AG04449 (cell line): ENCODE measurements around the gene ZIC5.

Experiments
- CTCF ChIA-PET: fragments of 350-600 bp; formaldehyde crosslinking; extraction: SDS; loops from one replicate; lab custom pipeline; 2021; ENCODE audit warnings: antibody characterized with exemption; lab: Yijun Ruan, JAX
- POLR2A ChIA-PET: fragments of 400-600, 350-600 bp; formaldehyde crosslinking; extraction: SDS; loops from one replicate; lab custom pipeline; 2020; ENCODE audit warnings: antibody characterized with exemption, inconsistent platforms; lab: Yijun Ruan, JAX
- DNase-seq: peaks from one replicate; pipeline ENCODE4 v3.0.0-alpha.2; 2010; ENCODE audit warnings: low read depth, low spot score
- H3K4me3 ChIP-seq: 2 replicates; pipeline ENCODE4 v1.5.1; 2011; ENCODE audit warnings: low read depth, mild to moderate bottlenecking, control low read depth, low read length
- TF ChIP-seq, protein P1 (sequence below): IDR thresholded peaks from one replicate; pipeline ENCODE4 v1.5.1; 2011; ENCODE audit warnings: mild to moderate bottlenecking, moderate library complexity, low read length, control low read depth, inconsistent platforms; ENCODE audit not compliant: insufficient read depth; ENCODE audit errors: missing control alignments

The ZIC5 gene

GRCh38 chr13:99972190-99972731 is 694 bp upstream of the ZIC5 start:
- no peak overlapping the region for H3K4me3 ChIP-seq
- CTCF ChIA-PET, result no interaction called here
- TF ChIP-seq, protein P1, sequence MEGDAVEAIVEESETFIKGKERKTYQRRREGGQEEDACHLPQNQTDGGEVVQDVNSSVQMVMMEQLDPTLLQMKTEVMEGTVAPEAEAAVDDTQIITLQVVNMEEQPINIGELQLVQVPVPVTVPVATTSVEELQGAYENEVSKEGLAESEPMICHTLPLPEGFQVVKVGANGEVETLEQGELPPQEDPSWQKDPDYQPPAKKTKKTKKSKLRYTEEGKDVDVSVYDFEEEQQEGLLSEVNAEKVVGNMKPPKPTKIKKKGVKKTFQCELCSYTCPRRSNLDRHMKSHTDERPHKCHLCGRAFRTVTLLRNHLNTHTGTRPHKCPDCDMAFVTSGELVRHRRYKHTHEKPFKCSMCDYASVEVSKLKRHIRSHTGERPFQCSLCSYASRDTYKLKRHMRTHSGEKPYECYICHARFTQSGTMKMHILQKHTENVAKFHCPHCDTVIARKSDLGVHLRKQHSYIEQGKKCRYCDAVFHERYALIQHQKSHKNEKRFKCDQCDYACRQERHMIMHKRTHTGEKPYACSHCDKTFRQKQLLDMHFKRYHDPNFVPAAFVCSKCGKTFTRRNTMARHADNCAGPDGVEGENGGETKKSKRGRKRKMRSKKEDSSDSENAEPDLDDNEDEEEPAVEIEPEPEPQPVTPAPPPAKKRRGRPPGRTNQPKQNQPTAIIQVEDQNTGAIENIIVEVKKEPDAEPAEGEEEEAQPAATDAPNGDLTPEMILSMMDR, result no peak
- DNase-seq, result no peak
- POLR2A ChIA-PET, result no interaction called here

DNA sequence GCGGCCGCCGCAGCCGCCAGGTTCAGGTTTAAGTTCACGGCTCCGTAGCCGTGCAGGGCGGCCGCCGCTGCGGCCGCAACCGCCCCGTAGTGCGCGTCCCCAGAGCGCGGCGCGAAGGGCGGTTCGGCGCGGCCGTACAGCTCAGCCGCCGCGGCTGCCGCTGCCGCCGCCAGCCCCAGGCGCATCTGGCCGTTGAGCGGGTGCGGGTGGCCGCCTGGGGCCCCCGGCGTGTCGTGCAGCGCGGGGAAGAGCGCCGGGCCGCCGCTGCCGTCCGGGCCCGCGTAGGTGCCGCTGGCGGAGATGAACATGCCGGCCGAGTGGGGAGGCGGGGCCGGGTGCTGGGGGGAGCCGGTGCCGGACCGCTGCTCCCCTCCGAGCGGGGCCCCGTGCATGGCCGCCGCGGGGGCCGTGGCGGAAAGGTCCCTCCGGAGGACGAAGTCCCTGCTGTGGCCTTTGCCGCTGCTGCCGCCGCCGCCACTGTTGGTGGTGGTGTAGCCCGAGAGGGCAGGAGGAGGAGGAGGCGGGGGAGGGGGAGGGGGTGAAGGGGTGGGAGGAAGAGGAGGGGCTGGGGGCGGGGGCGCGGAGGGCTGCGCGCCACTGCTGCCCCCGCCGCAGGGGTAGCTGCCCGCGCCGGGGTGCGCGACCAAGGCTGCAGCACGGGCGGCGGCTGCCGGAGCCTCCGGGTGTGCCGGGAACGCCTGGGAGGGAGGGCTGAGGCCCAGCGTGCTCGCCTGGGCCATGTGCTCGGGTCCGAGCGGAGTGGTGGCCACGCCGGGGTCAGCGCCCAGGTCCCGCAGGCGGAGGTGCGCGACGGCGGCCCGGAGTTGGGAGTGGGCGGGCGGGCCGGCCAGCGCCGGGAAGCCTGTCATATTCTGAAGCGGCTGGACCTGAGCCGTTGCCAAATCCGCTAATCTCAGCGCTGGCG is 654 bp downstream of the ZIC5 start:
- H3K4me3 ChIP-seq, result no peak overlapping the region
- CTCF ChIA-PET, result no interaction called here

GRCh38 chr13:99969919-99970650 is 1.5 kb downstream of the ZIC5 start:
- POLR2A ChIA-PET, result interaction anchor here (0.6 kb wide), 1 partner anchor 554 kb away, joined by 3 read pairs; no protein-coding TSS in a partner anchor
- TF ChIP-seq, protein P1, result no peak
- DNase-seq, result no peak
- CTCF ChIA-PET, result no interaction called here
- no peak overlapping the region for H3K4me3 ChIP-seq

More for the DNA sequence above, 654 bp downstream of the ZIC5 start:
- no peak for DNase-seq
- POLR2A ChIA-PET, result no interaction called here
- TF ChIP-seq, protein P1, result no peak

- TF ChIP-seq, protein P1, result no peak
- H3K4me3 ChIP-seq, result no peak overlapping the region
- no peak for DNase-seq
- CTCF ChIA-PET, result no interaction called here
- POLR2A ChIA-PET, result no interaction called here
These were observed 2.1 kb downstream of the ZIC5 start for GRCh38 chr13:99969453-99969918.

DNA sequence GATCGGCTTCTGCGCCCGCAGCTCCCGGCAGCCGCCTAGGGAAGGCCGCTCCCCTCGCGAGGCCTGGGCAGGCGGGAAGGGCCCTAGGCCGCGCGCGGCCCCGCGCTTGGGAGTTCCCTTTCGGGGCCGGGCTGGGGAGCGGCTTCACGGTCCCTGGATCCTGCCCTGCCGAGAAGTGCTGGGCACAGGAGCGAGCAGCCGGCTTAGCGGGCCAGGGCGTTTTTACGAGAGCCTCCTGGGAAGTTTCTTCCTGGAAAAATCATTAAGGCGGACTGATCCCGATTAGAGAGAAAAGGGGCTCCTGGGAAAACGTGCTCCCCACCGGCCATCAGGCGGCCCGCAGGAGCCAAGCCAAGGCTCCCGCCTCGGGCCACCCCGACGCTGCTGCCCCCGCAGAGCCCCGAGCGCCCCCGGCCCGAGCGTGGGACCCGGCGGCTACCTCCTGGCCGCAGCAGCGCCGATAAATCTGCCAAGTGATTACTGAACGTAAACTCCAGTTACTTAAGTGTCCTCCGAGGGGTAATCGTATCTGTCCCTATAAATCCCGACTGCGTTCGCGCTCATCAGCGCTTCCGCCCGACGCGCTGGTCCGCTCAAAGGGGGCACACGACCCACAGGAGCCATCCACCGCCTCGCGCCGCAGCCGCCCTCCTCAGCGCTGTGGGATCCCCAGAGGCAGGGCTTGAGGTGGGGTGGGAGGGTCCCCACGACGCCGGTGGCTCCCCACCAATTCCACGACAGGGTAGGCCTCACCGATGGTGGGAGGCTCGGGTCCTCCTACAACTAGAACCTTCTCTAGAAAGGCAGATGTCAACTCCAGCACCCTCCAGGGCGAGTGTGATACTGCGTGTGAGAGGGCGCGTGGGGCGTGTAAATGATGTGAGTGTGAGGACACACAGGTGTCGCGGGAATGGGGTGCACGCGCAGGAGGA is 2.8 kb downstream of the ZIC5 start:
- H3K4me3 ChIP-seq, result no peak overlapping the region
- CTCF ChIA-PET, result no interaction called here
- DNase-seq, result no peak
- TF ChIP-seq, protein P1, result no peak
- POLR2A ChIA-PET, result no interaction called here
